ENCODE results near the gene GALNT4. TPM values are rescaled to one million over a fixed set of nuclear protein-coding genes. Genes with fewer than 3 reads are reported as not detected.

Gene GALNT4
- total RNA-seq, 1 experiment from 2014 or later, result 3.5 TPM

DNA sequence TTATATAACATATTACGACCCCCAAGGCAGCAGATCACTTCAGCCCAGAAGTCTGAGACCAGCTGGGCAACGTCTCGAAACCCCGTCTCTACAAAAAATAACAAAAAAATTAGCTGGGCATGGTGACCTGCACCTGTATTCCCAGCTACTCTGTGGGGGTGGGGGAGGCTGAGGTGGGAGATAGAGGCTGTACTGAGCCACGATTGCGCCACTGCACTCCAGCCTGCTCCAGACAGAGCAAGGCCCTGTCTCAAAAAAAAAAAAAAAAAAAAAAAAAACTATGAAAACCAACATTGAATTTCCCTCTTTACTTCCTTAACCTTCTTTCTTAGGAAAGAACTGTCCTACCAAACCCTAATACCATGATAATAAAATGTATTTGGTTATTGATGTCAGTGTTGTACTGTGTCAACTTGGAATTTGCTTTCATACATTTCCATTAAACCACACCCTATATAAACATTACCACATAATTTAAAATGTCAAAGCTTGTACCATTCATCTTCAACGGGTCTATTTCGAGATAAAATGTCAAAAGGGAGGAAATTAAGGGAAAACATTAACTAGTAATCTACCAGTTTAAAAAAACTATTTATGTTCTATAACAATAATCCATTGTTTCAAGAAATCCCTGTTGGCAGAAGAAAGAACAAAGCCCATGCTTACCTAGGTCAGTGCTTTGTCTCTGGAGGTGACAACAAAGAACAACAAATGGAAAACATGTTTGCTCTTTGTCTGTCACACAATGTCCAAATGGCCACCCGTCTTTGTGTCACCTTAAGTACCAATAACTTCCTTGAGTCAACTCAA lies 17.4 kb downstream of the GALNT4 start:
- H3K4me3 ChIP-seq, result no peak overlapping the region
- no peak for DNase-seq

GRCh38 chr12:89506050-89506449 lies 18.5 kb downstream of the GALNT4 start:
- Histone ChIP-seq H3K27me3 (no peaks in the 10 kb centered on the region), H3K9me3 (no peaks in the 10 kb centered on the region), H3K4me3 (no peak overlapping the region), H3K36me3 (no peaks in the 10 kb centered on the region)
- DNase-seq, result no peak

More for the DNA sequence above, 17.4 kb downstream of the GALNT4 start:
- Histone ChIP-seq H3K36me3 (no peaks in the 10 kb centered on the region), H3K27me3 (no peaks in the 10 kb centered on the region), H3K9me3 (no peaks in the 10 kb centered on the region)

DNA sequence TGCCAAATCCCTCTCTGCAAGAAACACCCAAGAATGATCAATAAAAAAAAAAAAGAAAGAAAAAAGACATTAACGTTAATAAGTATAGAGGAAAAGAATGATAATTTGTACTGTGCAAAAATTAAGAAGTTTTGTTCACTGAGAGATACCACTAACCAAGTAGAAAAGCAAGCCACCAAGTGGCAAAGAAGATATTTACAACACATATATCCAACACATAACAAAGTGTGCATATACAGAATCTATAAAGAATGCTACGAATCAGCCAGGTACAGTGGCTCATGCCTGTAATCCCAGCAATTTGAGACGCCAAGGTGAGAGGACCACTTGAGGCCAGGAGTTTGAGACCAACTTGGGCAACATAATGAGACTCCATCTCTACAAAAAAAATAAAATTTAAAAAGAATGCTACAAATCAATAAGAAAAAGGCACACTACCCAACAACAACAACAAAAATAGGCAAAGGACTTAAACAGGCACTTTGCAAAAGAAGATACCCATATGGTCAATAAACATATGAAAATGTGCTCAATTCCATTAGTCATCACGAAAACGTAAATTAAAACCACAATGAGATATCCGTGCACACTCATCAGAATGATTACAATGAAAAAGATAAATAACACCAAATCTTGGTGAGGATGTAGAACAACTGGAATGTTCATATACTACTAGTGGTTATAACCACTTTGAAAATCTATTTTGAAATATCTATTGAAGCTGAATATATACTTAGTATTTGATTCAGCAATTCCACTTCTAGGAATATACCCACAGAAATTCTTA lies 19.8 kb downstream of the GALNT4 start:
- Histone ChIP-seq H3K27me3 (no peaks in the 10 kb centered on the region), H3K9me3 (no peaks in the 10 kb centered on the region), H3K36me3 (no peaks in the 10 kb centered on the region), H3K4me3 (no peak overlapping the region)
- no peak for DNase-seq

- H3K4me3 ChIP-seq, result no peak overlapping the region
- DNase-seq, result no peak
- H3K27me3 ChIP-seq, result no peaks in the 10 kb centered on the region
- H3K36me3 ChIP-seq, result no peaks in the 10 kb centered on the region
- no peaks in the 10 kb centered on the region for H3K9me3 ChIP-seq
These were observed 22.8 kb downstream of the GALNT4 start for GRCh38 chr12:89501793-89502192.

DNA sequence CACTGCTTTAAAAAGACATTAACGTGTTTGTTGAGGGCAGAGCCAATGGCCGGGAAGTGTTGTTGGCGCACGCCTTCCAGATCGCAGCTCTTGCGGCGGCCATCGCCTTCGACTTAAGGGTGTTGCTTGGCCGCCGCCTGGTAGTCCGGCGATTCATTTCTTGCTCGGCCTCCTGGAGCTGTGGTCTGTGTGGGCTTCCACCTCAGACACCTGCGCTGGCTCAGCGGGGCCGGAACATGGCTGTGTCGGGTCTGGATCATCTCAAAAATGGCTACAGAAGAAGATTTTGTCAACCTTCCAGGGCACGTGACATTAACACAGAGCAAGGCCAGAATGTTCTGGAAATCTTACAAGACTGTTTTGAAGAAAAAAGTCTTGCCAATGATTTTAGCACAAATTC lies 24.7 kb downstream of the GALNT4 start:
- no peak for DNase-seq
- H3K27me3 ChIP-seq, result no peaks in the 10 kb centered on the region
- no peaks in the 10 kb centered on the region for H3K36me3 ChIP-seq
- H3K4me3 ChIP-seq, result no peak overlapping the region
- H3K9me3 ChIP-seq, result no peaks in the 10 kb centered on the region

- H3K27me3 ChIP-seq, result no peaks in the 10 kb centered on the region
- H3K36me3 ChIP-seq, result no peaks in the 10 kb centered on the region
- no peaks in the 10 kb centered on the region for H3K9me3 ChIP-seq
- no peak overlapping the region for H3K4me3 ChIP-seq
- DNase-seq, result no peak
These were observed 27.1 kb downstream of the GALNT4 start for GRCh38 chr12:89497467-89497866.

DNA sequence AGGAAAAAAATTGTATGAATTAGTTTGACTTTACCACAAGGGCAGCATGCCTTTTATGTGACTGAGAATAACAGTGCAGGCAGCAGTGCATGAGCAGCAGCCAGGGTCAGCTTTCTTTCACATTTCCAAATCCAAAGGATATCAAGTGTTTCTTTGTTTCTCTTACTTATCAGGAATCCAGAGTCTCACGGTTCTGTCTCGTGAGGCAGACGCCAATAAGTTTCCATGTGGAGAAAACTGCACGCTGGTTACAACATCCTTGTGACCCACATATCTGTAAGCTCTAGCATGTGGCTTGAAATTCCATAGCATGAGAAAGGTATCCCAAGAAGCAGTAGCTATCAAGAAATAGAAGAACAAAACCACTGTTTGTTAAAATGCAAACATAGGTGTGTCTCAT lies 27.6 kb downstream of the GALNT4 start:
- Histone ChIP-seq H3K27me3 (no peaks in the 10 kb centered on the region), H3K4me3 (no peak overlapping the region), H3K9me3 (no peaks in the 10 kb centered on the region), H3K36me3 (no peaks in the 10 kb centered on the region)
- DNase-seq, result no peak

- DNase-seq, result no peak
- Histone ChIP-seq H3K9me3 (no peaks in the 10 kb centered on the region), H3K36me3 (no peaks in the 10 kb centered on the region), H3K27me3 (no peaks in the 10 kb centered on the region), H3K4me3 (no peak overlapping the region)
These were observed 30.0 kb downstream of the GALNT4 start for GRCh38 chr12:89494411-89495231.

DNA sequence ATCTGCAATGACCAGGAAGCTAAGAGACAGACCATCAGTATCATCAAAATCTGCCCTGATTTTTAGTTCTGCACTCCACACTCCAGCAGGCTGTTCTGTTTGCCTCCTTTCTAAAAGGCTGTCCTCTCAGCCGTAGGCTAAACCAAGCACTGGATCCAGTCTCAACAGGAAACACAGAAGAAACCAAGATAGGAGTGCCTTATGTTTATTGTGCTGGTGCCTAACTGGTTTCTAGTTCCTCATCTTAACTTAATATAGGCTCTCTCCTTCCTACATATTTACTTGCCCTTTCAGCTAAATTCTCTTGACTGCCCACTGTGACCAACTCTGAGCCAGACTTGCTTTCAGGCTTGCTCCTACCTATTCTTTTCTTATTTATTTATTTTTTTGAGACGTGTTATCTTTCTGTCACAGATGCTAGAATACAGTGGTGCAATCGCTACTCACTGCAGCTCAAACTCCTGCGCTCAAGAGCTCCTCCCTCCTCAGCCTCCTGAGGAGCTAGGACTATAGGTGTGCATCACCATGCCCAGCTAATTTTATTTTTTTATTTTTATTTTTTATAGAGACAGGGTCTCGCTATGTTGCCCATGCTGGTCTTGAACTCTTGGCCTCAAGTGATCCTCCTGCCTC lies 30.8 kb downstream of the GALNT4 start:
- H3K27me3 ChIP-seq, result no peaks in the 10 kb centered on the region
- no peaks in the 10 kb centered on the region for H3K36me3 ChIP-seq
- no peak overlapping the region for H3K4me3 ChIP-seq
- DNase-seq, result no peak
- H3K9me3 ChIP-seq, result no peaks in the 10 kb centered on the region

DNA sequence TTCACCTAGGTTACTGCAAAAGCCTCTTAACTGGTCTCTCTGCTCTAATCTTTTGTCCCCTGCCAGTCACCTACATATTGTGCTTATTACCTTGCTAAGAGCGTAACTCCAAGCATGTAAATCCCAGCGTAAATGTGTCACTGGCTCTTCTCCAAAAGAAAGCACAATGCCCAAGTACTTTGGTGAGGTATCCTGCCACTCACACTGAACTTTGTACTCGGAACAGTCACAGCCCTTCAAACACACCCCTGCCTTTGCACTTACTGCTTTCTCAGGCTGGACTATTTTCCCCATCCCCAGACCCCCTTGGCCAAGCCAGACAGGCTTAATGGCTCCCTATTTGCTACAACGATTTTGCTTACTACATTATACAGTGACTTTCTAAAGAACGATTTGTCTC lies 31.7 kb downstream of the GALNT4 start:
- DNase-seq, result no peak
- Histone ChIP-seq H3K4me3 (no peak overlapping the region), H3K36me3 (no peaks in the 10 kb centered on the region), H3K9me3 (no peaks in the 10 kb centered on the region), H3K27me3 (no peaks in the 10 kb centered on the region)

DNA sequence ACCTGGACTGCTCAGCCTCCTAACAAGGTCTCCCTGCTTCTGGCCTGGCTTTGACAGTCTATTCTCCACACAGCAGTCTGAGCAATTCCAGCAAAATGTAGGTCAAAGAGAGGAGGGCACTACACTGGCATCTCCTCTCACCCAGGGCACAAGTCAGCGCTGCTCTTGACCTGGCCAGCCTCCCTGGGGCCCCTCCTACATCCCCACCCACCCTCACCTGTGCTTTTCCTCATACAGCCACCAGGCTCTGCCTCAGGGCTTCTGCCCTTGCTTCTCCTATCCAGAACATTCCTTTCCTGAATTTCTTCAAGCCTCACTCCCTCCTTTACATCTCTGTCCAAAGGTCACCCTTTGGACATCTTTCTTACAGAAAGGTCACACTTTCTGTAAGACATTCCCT lies 33.7 kb downstream of the GALNT4 start:
- H3K4me3 ChIP-seq, result no peak overlapping the region
- no peaks in the 10 kb centered on the region for H3K9me3 ChIP-seq
- no peaks in the 10 kb centered on the region for H3K36me3 ChIP-seq
- DNase-seq, result no peak
- no peaks in the 10 kb centered on the region for H3K27me3 ChIP-seq

- Histone ChIP-seq H3K9me3 (no peaks in the 10 kb centered on the region), H3K4me3 (no peak overlapping the region), H3K36me3 (no peaks in the 10 kb centered on the region), H3K27me3 (no peaks in the 10 kb centered on the region)
- DNase-seq, result no peak
These were observed 38.3 kb downstream of the GALNT4 start for GRCh38 chr12:89486264-89486663.

- Histone ChIP-seq H3K4me3 (no peak overlapping the region), H3K36me3 (no peaks in the 10 kb centered on the region)
- no peak for DNase-seq
These were observed 40.1 kb downstream of the GALNT4 start for GRCh38 chr12:89484470-89484869.

DNA sequence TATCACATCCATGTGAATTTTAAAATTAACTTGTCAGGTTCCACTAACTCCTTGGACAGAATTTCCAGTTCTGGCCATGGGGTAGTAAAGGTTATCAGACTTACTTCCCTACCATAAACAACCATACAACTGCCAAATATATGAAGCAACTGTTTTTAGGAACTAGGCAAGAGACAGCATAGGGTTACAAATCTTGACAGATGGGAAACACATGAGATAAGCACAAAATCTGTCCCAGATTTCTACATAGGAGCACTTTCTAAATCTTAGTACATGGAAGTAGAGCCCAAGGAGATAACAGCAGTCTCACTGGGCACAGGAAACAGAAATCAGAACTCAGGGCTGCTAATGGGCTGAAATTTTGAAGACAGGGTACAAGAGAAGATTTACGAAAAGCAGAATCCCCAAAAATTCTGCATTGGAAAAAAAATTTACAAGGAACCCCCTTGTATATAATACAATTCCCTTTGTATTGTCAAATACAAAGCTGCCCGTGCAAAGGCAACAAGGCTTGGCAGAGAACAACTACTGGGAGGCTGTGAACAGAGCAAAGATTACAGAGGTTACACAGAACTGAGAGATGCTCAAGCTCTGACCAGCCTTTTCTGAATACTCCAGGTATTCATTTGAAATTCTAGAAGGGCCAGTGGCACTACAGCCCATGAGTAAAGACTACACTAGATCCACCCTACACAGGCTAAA lies 43.2 kb downstream of the GALNT4 start:
- H3K36me3 ChIP-seq, result no peaks in the 10 kb centered on the region
- no peak for DNase-seq

More at GRCh38 chr12:89484470-89484869, 40.1 kb downstream of the GALNT4 start:
- H3K9me3 ChIP-seq, result no peaks in the 10 kb centered on the region
- H3K27me3 ChIP-seq, result no peaks in the 10 kb centered on the region

GRCh38 chr12:89479982-89480381 lies 44.6 kb downstream of the GALNT4 start:
- DNase-seq, result no peak
- no peaks in the 10 kb centered on the region for H3K36me3 ChIP-seq

More for the DNA sequence above, 43.2 kb downstream of the GALNT4 start:
- no peaks in the 10 kb centered on the region for H3K27me3 ChIP-seq
- H3K9me3 ChIP-seq, result no peaks in the 10 kb centered on the region
- H3K4me3 ChIP-seq, result no peak overlapping the region

GRCh38 chr12:89477633-89478279 lies 46.8 kb downstream of the GALNT4 start:
- no peak for DNase-seq
- Histone ChIP-seq H3K9me3 (no peaks in the 10 kb centered on the region), H3K4me3 (no peak overlapping the region), H3K36me3 (no peaks in the 10 kb centered on the region), H3K27me3 (no peaks in the 10 kb centered on the region)

More at GRCh38 chr12:89479982-89480381, 44.6 kb downstream of the GALNT4 start:
- Histone ChIP-seq H3K27me3 (no peaks in the 10 kb centered on the region), H3K9me3 (no peaks in the 10 kb centered on the region), H3K4me3 (no peak overlapping the region)

Measured in MG63 (cell line).